Naive thymus-derived CD4-positive, alpha-beta T cell (primary cell): ENCODE measurements around the gene RDH8. TPM values are rescaled to one million over a fixed set of nuclear protein-coding genes. Genes with fewer than 3 reads are reported as not detected.
A peak's percentile ranks its signal among the peaks of the same experiment; 100 is the strongest.

Experiments
- ATAC-seq: fragments of 150-1000 bp; cut with Tn5 transposase; 2 replicates; pipeline ENCODE4 v1.10.0; 2021; ENCODE audit warnings: mild to moderate bottlenecking, moderate library complexity
- CTCF ChIA-PET: fragments of 350-600 bp; sonication (Branson Sonifier 250); formaldehyde crosslinking; loops from one replicate; lab custom pipeline; 2021; ENCODE audit warnings: antibody characterized with exemption; lab: Charles Lee
- POLR2A ChIA-PET: fragments of 350-600 bp; sonication (Branson Sonifier 250); formaldehyde crosslinking; loops from one replicate; lab custom pipeline; 2021; ENCODE audit warnings: antibody characterized with exemption, inconsistent platforms; lab: Charles Lee
- DNase-seq, 9 donors: peaks; one replicate each; pipeline versions ENCODE4 v3.0.0 to v3.0.0-alpha.2; 2020 to 2022; ENCODE audit warnings: mixed read lengths in 1 of 9
- H3K27ac ChIP-seq: one replicate; pipeline ENCODE4 v1.7.0; 2013; ENCODE audit warnings: mild to moderate bottlenecking, low read depth, low read length, moderate library complexity
- H3K27me3 ChIP-seq, 2 donors: one replicate each; pipeline ENCODE4 v1.7.0; 2013; ENCODE audit warnings: low read length in 2 of 2, mild to moderate bottlenecking in 2 of 2, moderate library complexity in 2 of 2; ENCODE audit not compliant: control insufficient read depth in 2 of 2, insufficient read depth in 2 of 2
- H3K36me3 ChIP-seq, 3 experiments: 1 replicate in 2 of 3; 2 replicates in 1 of 3; pipeline ENCODE4 v1.7.0; 2013; ENCODE audit warnings: low read length in 3 of 3, mild to moderate bottlenecking in 3 of 3, moderate library complexity in 1 of 3; ENCODE audit not compliant: insufficient read depth in 3 of 3, control insufficient read depth in 2 of 3
- H3K4me1 ChIP-seq, 2 donors: one replicate each; pipeline ENCODE4 v1.7.0; 2013; ENCODE audit warnings: low read length in 2 of 2, mild to moderate bottlenecking in 2 of 2, moderate library complexity in 1 of 2; ENCODE audit not compliant: control insufficient read depth in 2 of 2, insufficient read depth in 2 of 2
- H3K4me3 ChIP-seq: 2 replicates; pipeline ENCODE4 v1.7.0; 2013; ENCODE audit warnings: mild to moderate bottlenecking, low read length
- H3K9me3 ChIP-seq, 3 experiments: 1 replicate in 2 of 3; 2 replicates in 1 of 3; pipeline ENCODE4 v1.7.0; 2013; ENCODE audit warnings: low read length in 3 of 3; ENCODE audit not compliant: control insufficient read depth in 2 of 3
- H3K27ac Mint-ChIP-seq, 9 donors: one replicate each; pipeline ENCODE4 v1.8.0; 2020 to 2022; ENCODE audit warnings: mixed read lengths in 9 of 9, mild to moderate bottlenecking in 8 of 9, moderate library complexity in 5 of 9, inconsistent platforms in 2 of 9
- H3K27me3 Mint-ChIP-seq, 5 donors: one replicate each; pipeline ENCODE4 v1.8.0; 2021 to 2022; ENCODE audit warnings: mixed read lengths in 5 of 5, mild to moderate bottlenecking in 1 of 5
- H3K36me3 Mint-ChIP-seq, 5 donors: one replicate each; pipeline ENCODE4 v1.8.0; 2020 to 2022; ENCODE audit warnings: mixed read lengths in 5 of 5, mild to moderate bottlenecking in 3 of 5, inconsistent platforms in 1 of 5
- H3K4me1 Mint-ChIP-seq, 7 donors: one replicate each; pipeline ENCODE4 v1.8.0; 2020 to 2022; ENCODE audit warnings: mixed read lengths in 7 of 7, mild to moderate bottlenecking in 3 of 7, inconsistent platforms in 1 of 7
- H3K4me3 Mint-ChIP-seq, 10 donors: one replicate each; pipeline ENCODE4 v1.8.0; 2020 to 2022; ENCODE audit warnings: mild to moderate bottlenecking in 10 of 10, mixed read lengths in 10 of 10, moderate library complexity in 6 of 10, inconsistent platforms in 2 of 10
- H3K9me3 Mint-ChIP-seq, 11 donors: one replicate each; pipeline ENCODE4 v1.8.0; 2020 to 2022; ENCODE audit warnings: mixed read lengths in 11 of 11, mild to moderate bottlenecking in 4 of 11, inconsistent platforms in 1 of 11, moderate library complexity in 1 of 11
- intact Hi-C, 2 donors: fragments of 100-400 bp; cut with micrococcal nuclease; formaldehyde crosslinking; loops; one replicate each; pipeline ENCODE4 v1.15.1; 2023
- polyA plus RNA-seq, 2 donors: library from polyadenylated mRNA; unstranded; fragments of 300-500 nt; fragmentation: Illumina TruSeq; gene quantifications; one replicate each; pipeline ENCODE4 v1.2.3, GENCODE V29; 2021
- total RNA-seq, 6 experiments: library from RNA in 5 of 6; stranded (reverse) in 5 of 6; gene quantifications; 1 replicate in 5 of 6; 2 replicates in 1 of 6; pipeline ENCODE4 v1.2.3 and lab custom pipeline; 2021 to 2026

RDH8 gene
- total and polyA plus RNA-seq, 7 experiments from 2014 or later: not detected

DNA sequence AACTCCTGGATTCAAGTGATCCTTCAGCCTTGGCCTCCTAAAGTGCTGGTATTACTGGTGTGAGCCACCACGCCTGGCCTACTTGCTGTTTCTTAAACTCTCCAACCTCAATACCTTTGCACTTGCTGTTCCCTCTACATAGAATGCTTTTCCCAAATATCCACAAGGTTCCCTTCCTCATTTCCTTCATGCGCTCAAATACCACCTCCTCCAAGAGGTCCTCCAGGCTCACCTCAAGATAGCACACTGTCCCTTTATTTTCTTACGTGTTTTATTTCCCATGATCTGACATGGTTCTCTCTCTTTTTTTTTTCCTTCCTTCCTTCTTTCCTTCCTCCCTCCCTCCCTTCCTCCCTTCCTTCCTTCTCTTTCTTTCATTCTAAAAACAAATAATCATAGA is 13.5 kb downstream of the RDH8 start:
- no peak for ATAC-seq
- no peaks in the 10 kb centered on the region for H3K4me1 ChIP-seq
- POLR2A ChIA-PET: no interaction called here

DNA sequence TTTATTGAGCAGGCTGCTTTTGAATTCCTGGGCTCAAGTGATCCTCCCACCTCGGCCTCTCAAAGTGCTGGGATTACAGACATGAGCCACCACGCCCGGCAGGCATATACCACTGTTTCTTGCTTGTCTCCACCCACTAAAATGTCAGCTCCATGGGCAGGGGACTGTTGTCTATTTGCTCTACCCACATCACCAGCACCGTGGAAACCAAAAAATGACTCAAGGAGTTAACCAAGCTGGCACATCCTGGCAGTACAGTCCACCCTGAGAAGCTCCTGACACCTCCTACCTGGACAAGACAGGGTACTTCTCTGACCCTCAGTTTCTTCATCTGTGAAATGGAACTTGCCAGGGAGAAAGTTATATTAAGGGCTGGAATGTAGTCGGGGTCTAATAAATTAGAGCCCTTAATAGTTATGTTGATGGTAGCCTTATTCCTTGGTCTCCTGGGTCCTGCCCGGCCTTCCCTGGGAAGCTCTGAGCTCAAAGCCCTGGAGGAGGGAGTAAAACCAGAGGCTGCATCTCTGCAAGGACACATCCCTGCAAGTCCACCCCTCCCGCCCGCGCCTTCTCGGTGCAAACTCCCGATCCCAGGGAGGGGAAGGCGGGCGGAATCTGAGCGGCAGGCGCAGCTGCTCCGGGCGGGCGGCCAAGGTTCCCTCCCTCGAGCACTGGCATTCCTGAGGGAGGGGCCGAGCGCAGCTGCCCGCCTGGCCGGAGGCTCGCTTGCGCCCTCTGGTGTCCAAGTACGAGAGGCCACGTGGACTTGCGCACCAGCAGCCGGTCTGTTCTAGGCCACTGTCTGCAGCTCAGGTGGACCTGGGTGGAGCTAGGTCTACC is 14.1 kb downstream of the RDH8 start:
- DNase-seq (peak; percentile 35 to 87 (median 59)), ATAC-seq (peak; percentile 91)
- Mint-ChIP-seq H3K36me3 (peaks cover 0 to 3% (median 0%) of the 10 kb centered on the region in 5 donors), H3K4me3 (no peak overlapping the region), H3K27ac (no peak overlapping the region), H3K9me3 (no peaks in the 10 kb centered on the region), H3K27me3 (peaks cover 4 to 25% (median 14%) of the 10 kb centered on the region in 5 donors), H3K4me1 (peaks cover 0 to 4% (median 0%) of the 10 kb centered on the region in 7 donors)
- no peaks in the 10 kb centered on the region for H3K4me1 ChIP-seq
- intact Hi-C loops: loop anchor here (1.0 to 10.0 kb wide), 6 partner anchors 93 to 893 kb away; partner anchors contain the start of gene MRPL4 (in 1 of the 2)
- H3K27me3 ChIP-seq: no peaks in the 10 kb centered on the region
- no peak overlapping the region for H3K4me3 ChIP-seq
- CTCF ChIA-PET: interaction anchor here (0.9 to 2.8 kb wide), 3 partner anchors 96 to 223 kb away, joined by 3 to 27 read pairs (median 4); no protein-coding TSS in a partner anchor
- no peak overlapping the region for H3K27ac ChIP-seq
- no peaks in the 10 kb centered on the region for H3K36me3 ChIP-seq
- POLR2A ChIA-PET: no interaction called here
- H3K9me3 ChIP-seq: no peaks in the 10 kb centered on the region

More for the DNA sequence above, 13.5 kb downstream of the RDH8 start:
- no peaks in the 10 kb centered on the region for H3K36me3 Mint-ChIP-seq
- Histone ChIP-seq H3K4me3 (no peak overlapping the region), H3K9me3 (no peaks in the 10 kb centered on the region), H3K36me3 (no peaks in the 10 kb centered on the region), H3K27me3 (no peaks in the 10 kb centered on the region), H3K27ac (no peak overlapping the region)
- H3K27me3 Mint-ChIP-seq: peaks cover 0 to 22% (median 10%) of the 10 kb centered on the region in 5 donors
- CTCF ChIA-PET: interaction anchor here (2.8 kb wide), 1 partner anchor 95 kb away, joined by 27 read pairs; no protein-coding TSS in a partner anchor
- intact Hi-C loops: loop anchor here (1.0 to 10.0 kb wide), 6 partner anchors 92 to 892 kb away; partner anchors contain the start of gene MRPL4 (in 1 of the 2)
- H3K9me3 Mint-ChIP-seq: no peaks in the 10 kb centered on the region
- H3K27ac Mint-ChIP-seq: no peak overlapping the region
- no peak for DNase-seq
- no peak overlapping the region for H3K4me3 Mint-ChIP-seq
- H3K4me1 Mint-ChIP-seq: peaks cover 0 to 4% (median 0%) of the 10 kb centered on the region in 7 donors

DNA sequence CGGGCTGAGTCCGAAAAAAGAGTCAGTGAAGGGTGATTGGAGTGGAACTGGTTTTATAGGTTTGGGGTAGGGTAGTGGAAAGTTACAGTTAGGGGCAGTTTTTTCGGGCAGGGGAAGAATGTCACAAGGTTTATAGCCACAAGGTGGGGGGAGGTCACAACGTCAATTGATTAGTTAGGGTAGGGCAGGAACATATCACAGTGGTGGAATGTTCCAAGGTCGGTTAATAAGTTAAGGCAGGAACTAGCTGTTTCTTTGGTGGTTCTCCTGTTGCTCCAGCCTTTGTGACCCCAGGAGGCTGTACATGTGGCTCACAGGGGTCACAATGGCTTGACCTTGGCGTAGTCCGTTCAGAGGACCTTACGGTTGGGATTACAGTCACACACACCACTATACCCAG is 20.3 kb downstream of the RDH8 start:
- Histone ChIP-seq H3K27me3 (peaks cover 0 to 5% of the 10 kb centered on the region in 2 donors), H3K27ac (no peak overlapping the region), H3K36me3 (no peaks in the 10 kb centered on the region), H3K9me3 (no peaks in the 10 kb centered on the region), H3K4me3 (no peak overlapping the region), H3K4me1 (no peaks in the 10 kb centered on the region)
- ChIA-PET CTCF (interaction anchor here (0.7 kb wide), 1 partner anchor 10 kb away, joined by 3 read pairs; no protein-coding TSS in a partner anchor), POLR2A (no interaction called here)
- no peak overlapping the region for H3K27ac Mint-ChIP-seq
- no peaks in the 10 kb centered on the region for H3K4me1 Mint-ChIP-seq
- peaks cover 0 to 3% (median 0%) of the 10 kb centered on the region in 5 donors for H3K36me3 Mint-ChIP-seq
- no peak overlapping the region for H3K4me3 Mint-ChIP-seq
- H3K9me3 Mint-ChIP-seq: no peaks in the 10 kb centered on the region
- DNase-seq (no peak), ATAC-seq (no peak)
- H3K27me3 Mint-ChIP-seq: peaks cover 17 to 26% (median 19%) of the 10 kb centered on the region in 5 donors
- intact Hi-C loops: no loop called here

DNA sequence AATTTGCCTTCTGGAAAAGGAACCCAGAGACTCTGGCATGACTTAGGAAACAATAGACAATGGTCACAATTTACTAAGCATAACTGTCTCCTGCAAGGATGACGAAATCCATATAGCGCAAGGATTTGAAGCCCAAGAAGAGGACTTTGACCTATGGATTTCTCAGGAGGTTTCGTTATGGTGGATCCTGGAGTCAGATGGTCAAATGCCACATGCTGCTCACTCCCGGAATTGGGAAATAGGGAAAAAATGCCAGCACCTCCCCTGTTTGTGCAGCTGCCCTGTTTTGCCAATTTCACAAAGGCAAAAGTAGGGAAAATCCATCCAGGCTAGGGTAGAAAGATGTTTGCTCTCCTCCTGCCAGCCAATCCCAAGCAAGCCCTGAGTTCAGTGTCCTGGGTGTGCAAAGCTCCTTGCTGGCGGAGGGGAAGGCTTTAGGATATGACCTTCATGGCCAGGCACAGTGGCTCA is 23.4 kb downstream of the RDH8 start:
- ChIA-PET CTCF (no interaction called here), POLR2A (no interaction called here)
- peaks cover 0 to under 1% (median 0%) of the 10 kb centered on the region in 3 experiments for H3K9me3 ChIP-seq
- no peak overlapping the region for H3K4me3 Mint-ChIP-seq
- H3K9me3 Mint-ChIP-seq: peaks cover 0 to 18% (median 2%) of the 10 kb centered on the region in 11 donors
- intact Hi-C loops: no loop called here
- no peaks in the 10 kb centered on the region for H3K36me3 ChIP-seq
- H3K4me3 ChIP-seq: no peak overlapping the region
- no peak overlapping the region for H3K27ac ChIP-seq
- no peaks in the 10 kb centered on the region for H3K4me1 ChIP-seq
- H3K4me1 Mint-ChIP-seq: no peaks in the 10 kb centered on the region
- H3K36me3 Mint-ChIP-seq: peaks cover 0 to 3% (median 0%) of the 10 kb centered on the region in 5 donors
- DNase-seq (no peak), ATAC-seq (no peak)
- no peak overlapping the region for H3K27ac Mint-ChIP-seq
- H3K27me3 Mint-ChIP-seq: peaks cover 18 to 43% (median 31%) of the 10 kb centered on the region in 5 donors
- H3K27me3 ChIP-seq: peaks cover 0 to 5% of the 10 kb centered on the region in 2 donors

DNA sequence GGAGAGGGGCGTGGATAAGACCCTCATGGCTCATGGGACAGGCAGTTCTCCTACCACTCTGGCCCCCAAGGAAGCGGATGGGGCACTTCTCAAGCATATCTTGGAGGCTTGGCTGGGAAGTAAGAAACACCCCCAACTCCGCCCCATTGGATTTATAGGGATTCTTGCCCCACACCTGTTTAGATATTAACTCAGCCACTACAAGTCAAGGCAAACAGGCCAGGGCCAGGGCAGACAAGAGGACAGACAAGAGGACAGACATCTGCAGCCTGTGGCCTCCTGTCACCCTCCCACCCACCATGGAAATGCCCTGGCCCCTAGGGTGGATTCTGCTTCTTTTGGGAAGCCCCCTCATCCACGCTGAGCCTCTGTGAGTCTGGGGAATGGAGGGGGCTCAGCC is 24.1 kb downstream of the RDH8 start:
- Mint-ChIP-seq H3K4me1 (no peaks in the 10 kb centered on the region), H3K4me3 (no peak overlapping the region), H3K36me3 (peaks cover 0 to 3% (median 0%) of the 10 kb centered on the region in 5 donors), H3K9me3 (peaks cover 0 to 25% (median 6%) of the 10 kb centered on the region in 11 donors), H3K27me3 (peaks cover 15 to 45% (median 33%) of the 10 kb centered on the region in 5 donors), H3K27ac (no peak overlapping the region)
- no peak overlapping the region for H3K4me3 ChIP-seq
- POLR2A ChIA-PET: no interaction called here
- ATAC-seq: no peak
- peaks cover 0 to 5% of the 10 kb centered on the region in 2 donors for H3K27me3 ChIP-seq
- H3K9me3 ChIP-seq: peaks cover 0 to 8% (median 0%) of the 10 kb centered on the region in 3 experiments
- no peak overlapping the region for H3K27ac ChIP-seq
- no peak for DNase-seq
- H3K4me1 ChIP-seq: no peaks in the 10 kb centered on the region
- no peaks in the 10 kb centered on the region for H3K36me3 ChIP-seq
- intact Hi-C loops: no loop called here
- CTCF ChIA-PET: no interaction called here

DNA sequence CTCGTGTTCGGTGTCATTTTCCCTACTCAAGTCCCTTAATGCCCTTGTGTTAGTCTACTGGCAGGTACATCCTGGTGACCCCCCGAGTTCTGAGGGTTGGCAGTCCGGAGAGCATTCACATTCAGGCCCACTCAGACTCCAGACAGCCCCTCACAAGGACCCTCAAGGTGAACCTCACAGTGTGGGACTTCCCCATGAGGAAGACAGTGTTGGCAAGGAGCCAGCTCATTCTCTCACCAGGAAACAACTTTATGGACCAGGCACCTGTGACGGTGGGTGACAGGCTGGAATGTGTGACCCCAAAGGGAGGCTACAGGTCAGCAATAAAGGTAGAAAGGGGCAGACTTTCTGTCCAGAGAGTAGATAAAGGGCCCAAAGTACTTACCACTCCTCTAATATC is 24.5 kb downstream of the RDH8 start:
- peaks cover 0 to 3% (median 0%) of the 10 kb centered on the region in 5 donors for H3K36me3 Mint-ChIP-seq
- Histone ChIP-seq H3K36me3 (no peaks in the 10 kb centered on the region), H3K4me3 (no peak overlapping the region), H3K27ac (no peak overlapping the region), H3K9me3 (peaks cover 0 to 12% (median 0%) of the 10 kb centered on the region in 3 experiments), H3K4me1 (no peaks in the 10 kb centered on the region), H3K27me3 (peaks cover 0 to 5% of the 10 kb centered on the region in 2 donors)
- peaks cover 11 to 45% (median 33%) of the 10 kb centered on the region in 5 donors for H3K27me3 Mint-ChIP-seq
- no peak overlapping the region for H3K27ac Mint-ChIP-seq
- H3K9me3 Mint-ChIP-seq: peaks cover 0 to 30% (median 9%) of the 10 kb centered on the region in 11 donors
- no peak overlapping the region for H3K4me3 Mint-ChIP-seq
- CTCF ChIA-PET: no interaction called here
- DNase-seq (no peak), ATAC-seq (no peak)
- POLR2A ChIA-PET: no interaction called here
- intact Hi-C loops: no loop called here
- no peaks in the 10 kb centered on the region for H3K4me1 Mint-ChIP-seq
